K562 (cell line): Measurements from ENCODE around the gene MET. TPM values are rescaled to one million over a fixed set of nuclear protein-coding genes. Genes with fewer than 3 reads are reported as not detected.

ENCODE experiments used
- ATAC-seq: fragments of 200-7000 bp; cut with Tn5 transposase; 3 replicates; pipeline ENCODE4 v1.9.1; 2020; ENCODE audit warnings: moderate library complexity
- BruUV-seq: library from RNA; stranded (reverse); fragments of 400-500 nt; replicated peaks from 2 replicates; lab custom pipeline; 2021; lab: Mats Ljungman, UMichigan
- CTCF ChIA-PET: fragments of 300-600 bp; formaldehyde crosslinking; extraction: SDS; loops from one replicate; lab custom pipeline; 2021; ENCODE audit warnings: low intra/inter-chr PET ratio; lab: Yijun Ruan, JAX
- POLR2A ChIA-PET: fragments of 300-600, 350-650 bp; sonication (Branson Sonifier 250); formaldehyde crosslinking; extraction: SDS; loops from one replicate; lab custom pipeline; 2021; ENCODE audit warnings: antibody characterized with exemption, inconsistent platforms; lab: Yijun Ruan, JAX
- DNase-seq, 4 experiments: peaks; one replicate each; pipeline versions ENCODE4 v3.0.0 to v3.0.0-alpha.2; 2011 to 2018; ENCODE audit warnings: low spot score in 3 of 4, mixed read lengths in 3 of 4; ENCODE audit errors: extremely low read depth in 1 of 4
- FAIRE-seq: peaks from 2 replicates; lab custom pipeline; 2011; peaks lifted over from hg19 to GRCh38; lab: Jason Lieb, UNC
- H2AFZ ChIP-seq: 2 replicates; pipeline ENCODE4 v1.6.0; 2011; ENCODE audit warnings: low read depth, low read length, control low read depth, inconsistent platforms
- H3K27ac ChIP-seq: fragments of 200-600 bp; 3 replicates; pipeline ENCODE4 v1.8.0; 2011; ENCODE audit warnings: low read depth, mild to moderate bottlenecking, control low read depth, inconsistent platforms, low read length, moderate library complexity, mixed read lengths; ENCODE audit errors: extremely low read depth
- H3K27me3 ChIP-seq, 2 experiments: fragments of 300-600 bp in 1 of 2; 2 replicates in 1 of 2; 3 replicates in 1 of 2; pipeline versions ENCODE4 v1.6.0 to v1.8.0; 2011; ENCODE audit warnings: inconsistent platforms in 2 of 2, low read length in 2 of 2, mild to moderate bottlenecking in 1 of 2, mixed read lengths in 1 of 2, moderate library complexity in 1 of 2; ENCODE audit not compliant: control insufficient read depth in 2 of 2, insufficient read depth in 2 of 2
- H3K36me3 ChIP-seq: fragments of 300-600 bp; 3 replicates; pipeline ENCODE4 v1.8.0; 2011; ENCODE audit warnings: mild to moderate bottlenecking, low read length, inconsistent platforms; ENCODE audit not compliant: control insufficient read depth, insufficient read depth
- H3K4me1 ChIP-seq, 2 experiments: fragments of 200-600 bp in 1 of 2; replicated peaks in 1 of 2; 2 replicates in 1 of 2; 3 replicates in 1 of 2; pipeline versions ENCODE4 v1.5.1 to v1.8.0; 2011; ENCODE audit warnings: inconsistent platforms in 2 of 2, low read length in 2 of 2, mild to moderate bottlenecking in 1 of 2, mixed read lengths in 1 of 2, moderate library complexity in 1 of 2; ENCODE audit not compliant: control insufficient read depth in 2 of 2, insufficient read depth in 2 of 2
- H3K4me2 ChIP-seq: 2 replicates; pipeline ENCODE4 v1.6.1; 2011; ENCODE audit warnings: low read length, control low read depth, inconsistent platforms, mixed read lengths; ENCODE audit not compliant: insufficient read depth
- H3K4me3 ChIP-seq: fragments of 200-600 bp; sonication (generic), shearing (Covaris generic); 2 replicates; pipeline ENCODE4 v1.5.1; 2016; ENCODE audit warnings: control low read depth, inconsistent platforms
- H3K79me2 ChIP-seq: fragments of 200-600 bp; 3 replicates; pipeline ENCODE4 v1.8.0; 2011; ENCODE audit warnings: low read length, inconsistent platforms; ENCODE audit not compliant: control insufficient read depth, insufficient read depth
- H3K9ac ChIP-seq, 2 experiments: 2 replicates each; pipeline versions ENCODE4 v1.6.0 to v1.6.1; 2011; ENCODE audit warnings: low read depth in 2 of 2, low read length in 2 of 2, control low read depth in 1 of 2, inconsistent platforms in 1 of 2, mild to moderate bottlenecking in 1 of 2, mixed read lengths in 1 of 2; ENCODE audit not compliant: insufficient read depth in 1 of 2
- H3K9me1 ChIP-seq: one replicate; pipeline ENCODE4 v1.6.0; 2011; ENCODE audit warnings: inconsistent platforms, mild to moderate bottlenecking, low read length, moderate library complexity; ENCODE audit not compliant: control insufficient read depth, insufficient read depth
- H3K9me3 ChIP-seq: replicated peaks from 2 replicates; pipeline ENCODE4 v1.5.1; 2011; ENCODE audit warnings: low read depth, low read length, inconsistent platforms; ENCODE audit not compliant: control insufficient read depth, insufficient read depth
- H4K20me1 ChIP-seq: replicated peaks from 2 replicates; pipeline ENCODE4 v1.6.1; 2011; ENCODE audit warnings: low read length, inconsistent platforms, mixed read lengths; ENCODE audit not compliant: control insufficient read depth, insufficient read depth
- CC2D1A ChIP-seq: fragments of 450-650 bp; IDR thresholded peaks from 2 replicates; pipeline ENCODE4 v1.6.1; 2017; ENCODE audit warnings: mild to moderate bottlenecking
- CHCHD3 ChIP-seq: fragments of 250-450 bp; sonication (Bioruptor Pico); IDR thresholded peaks from 2 replicates; pipeline ENCODE4 v2.1.2; 2022; ENCODE audit warnings: mild to moderate bottlenecking
- CREM ChIP-seq: IDR thresholded peaks from 2 replicates; pipeline ENCODE4 v1.6.1; 2014; ENCODE audit warnings: antibody characterized with exemption, low read depth
- E2F4 ChIP-seq: sonication (generic); formaldehyde crosslinking; IDR thresholded peaks from 2 replicates; pipeline ENCODE4 v1.8.0; 2022; ENCODE audit warnings: mild to moderate bottlenecking, low read depth, missing genetic modification reagents
- HDAC8 ChIP-seq: fragments of 450-650 bp; IDR thresholded peaks from 2 replicates; pipeline ENCODE4 v1.6.1; 2016; ENCODE audit warnings: mild to moderate bottlenecking, missing genetic modification characterization, moderate library complexity, missing compliant biosample characterization
- LCOR ChIP-seq: sonication (generic); formaldehyde crosslinking; IDR thresholded peaks from 2 replicates; pipeline ENCODE4 v1.8.0; 2022; ENCODE audit warnings: mild to moderate bottlenecking, missing genetic modification reagents
- NCOA1 ChIP-seq: fragments of 450-650 bp; IDR thresholded peaks from 2 replicates; pipeline ENCODE4 v1.6.1; 2016; ENCODE audit warnings: low read depth
- NCOA4 ChIP-seq: fragments of 450-650 bp; IDR thresholded peaks from 2 replicates; pipeline ENCODE4 v1.6.1; 2018; ENCODE audit warnings: mild to moderate bottlenecking; ENCODE audit not compliant: partially characterized antibody
- RBM14 ChIP-seq: fragments of 200-400 bp; formaldehyde crosslinking; IDR thresholded peaks from 2 replicates; pipeline ENCODE4 v1.6.1; 2018; ENCODE audit warnings: low read depth, mild to moderate bottlenecking, low read length, moderate library complexity, borderline replicate concordance; ENCODE audit not compliant: insufficient read depth
- ZC3H8 ChIP-seq: fragments of 450-650 bp; IDR thresholded peaks from 2 replicates; pipeline ENCODE4 v1.6.1; 2017
- ZKSCAN1 ChIP-seq: fragments of 150-350 bp; IDR thresholded peaks from 2 replicates; pipeline ENCODE4 v1.6.1; 2016; ENCODE audit warnings: low read depth, low read length
- ZNF146 ChIP-seq: IDR thresholded peaks from one replicate; pipeline ENCODE4 v1.6.1; 2018; ENCODE audit warnings: missing compliant biosample characterization; ENCODE audit not compliant: unreplicated experiment
- ZNF184 ChIP-seq: sonication (generic); formaldehyde crosslinking; IDR thresholded peaks from 2 replicates; pipeline ENCODE4 v1.5.0; 2020; ENCODE audit warnings: missing genetic modification reagents
- ZNF197 ChIP-seq: fragments of 200-800 bp; sonication (Bioruptor generic); IDR thresholded peaks from 2 replicates; pipeline ENCODE4 v1.6.1; 2016; ENCODE audit warnings: low read depth, missing genetic modification characterization, missing compliant biosample characterization
- ZNF717 ChIP-seq: fragments of 250-450 bp; sonication (Bioruptor Pico); IDR thresholded peaks from 2 replicates; pipeline ENCODE4 v1.5.0; 2021
- WGBS: fragments of 100-300 bp; shearing (Covaris generic); methylation state at CpG from one replicate; pipeline ENCODE4 v1.1.6; 2016; ENCODE audit warnings: low coverage, mixed read lengths; ENCODE audit not compliant: insufficient coverage; ENCODE audit errors: missing lambda C conversion rate; 5-methylcytosine and 5-hydroxymethylcytosine counted together
- in situ Hi-C: fragments of 300-500 bp; cut with MboI; formaldehyde crosslinking; loops from 4 replicates; pipeline ENCODE4 v1.15.0; 2018; ENCODE audit warnings: inconsistent platforms, mixed read lengths
- intact Hi-C: fragments of 100-400 bp; cut with micrococcal nuclease; formaldehyde crosslinking; loops from 2 replicates; pipeline ENCODE4 v1.14.2; 2022
- polyA plus RNA-seq, 8 experiments: library from polyadenylated mRNA; depleted of rRNA in 4 of 8; stranded (reverse) in 5 of 8; unstranded in 3 of 8; fragments of >200 nt; fragmentation: Nextera tagmentation in 2 of 8; fragmentation: Illumina TruSeq in 1 of 8; extraction: Ambion mirVana in 2 of 8; extraction: Trizol in 1 of 8; gene quantifications; 2 replicates each; pipeline versions ENCODE4 v1.2.1 to v1.2.3, GENCODE V29; 2011 to 2014; ENCODE audit warnings: inconsistent platforms in 1 of 8, missing spikeins in 1 of 8
- total RNA-seq, 7 experiments: library from RNA; depleted of rRNA in 6 of 7; stranded (reverse); fragments of >200 nt in 6 of 7; fragmentation: Illumina TruSeq in 2 of 7; extraction: Trizol in 2 of 7; gene quantifications; 2 replicates each; pipeline versions ENCODE4 v1.2.1 to v1.2.3, GENCODE V29; 2011 to 2021; ENCODE audit warnings: low replicate concordance in 1 of 7
- TF ChIP-seq, protein P1 (sequence below): IDR thresholded peaks from 2 replicates; pipeline ENCODE4 v1.6.1; 2011; ENCODE audit not compliant: insufficient read length; ENCODE audit errors: extremely low read depth
- TF ChIP-seq, protein P2 (sequence below), 2 experiments: IDR thresholded peaks in 1 of 2; conservative IDR thresholded peaks in 1 of 2; 2 replicates each; pipeline ENCODE4 v1.6.1; 2016; ENCODE audit warnings: low read depth in 2 of 2, mild to moderate bottlenecking in 1 of 2, missing compliant biosample characterization in 1 of 2, missing genetic modification characterization in 1 of 2, moderate library complexity in 1 of 2
- TF ChIP-seq, protein P3 (sequence below): fragments of 250-450 bp; sonication (Bioruptor Pico); IDR thresholded peaks from 2 replicates; pipeline ENCODE4 v1.8.0; 2021; ENCODE audit warnings: mild to moderate bottlenecking, moderate library complexity

MET gene
- total and polyA plus RNA-seq, 9 of the 15 experiments (the other 6 are each of a cell fraction or from before 2014, with no cell fraction given): 0.84 to 2.4 (median 1.1) TPM

DNA sequence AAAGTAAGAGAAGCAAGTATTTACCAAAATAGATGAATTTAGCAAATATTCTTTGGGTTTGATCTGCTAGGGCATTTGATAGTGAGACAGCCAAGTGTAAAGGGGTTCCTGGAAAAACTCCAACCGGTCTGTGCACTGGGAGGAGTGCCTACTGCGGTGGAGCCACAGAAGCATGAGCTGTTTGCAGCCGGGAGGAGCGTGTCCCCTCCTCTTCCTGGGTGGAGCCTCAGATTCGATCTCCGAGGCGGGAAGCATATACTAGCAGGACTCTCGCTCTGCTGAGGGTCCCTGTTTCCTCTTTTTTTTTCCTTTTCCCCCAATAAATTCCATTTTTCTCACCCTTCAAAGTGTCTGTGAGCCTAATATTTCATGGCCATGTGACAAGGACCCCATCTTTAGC is 45.1 kb upstream of the MET start:
- under 1% methylated on average over 8 of the region's 8 CpGs for WGBS
- BruUV-seq: no TSS peak
- intact Hi-C loops: no loop called here
- Histone ChIP-seq H4K20me1 (no peaks in the 10 kb centered on the region), H3K4me2 (peak overlapping the region; percentile 59), H3K27me3 (peaks cover 0 to 2% of the 10 kb centered on the region in 2 experiments; a peak in 3 of 5 replicates), H3K27ac (no peak overlapping the region), H3K9me1 (no peaks in the 10 kb centered on the region), H3K36me3 (no peaks in the 10 kb centered on the region), H2AFZ (peak overlapping the region; percentile 61), H3K9ac (no peak overlapping the region), H3K9me3 (no peaks in the 10 kb centered on the region), H3K79me2 (no peaks in the 10 kb centered on the region), H3K4me1 (peaks cover 0 to 8% of the 10 kb centered on the region in 2 experiments; a peak in 1 of 5 replicates), H3K4me3 (no peak overlapping the region)
- ATAC-seq (peak; percentile 87), DNase-seq (peak in 2 of 4 experiments; percentile 32 to 41), FAIRE-seq (peak; percentile 49)
- ChIA-PET POLR2A (interaction anchor here (0.6 to 1.2 kb wide), 4 partner anchors 17 to 193 kb away, joined by 3 to 5 read pairs (median 4); no protein-coding TSS in a partner anchor), CTCF (no interaction called here)
- in situ Hi-C loops: no loop called here
- TF ChIP-seq, protein P1, sequence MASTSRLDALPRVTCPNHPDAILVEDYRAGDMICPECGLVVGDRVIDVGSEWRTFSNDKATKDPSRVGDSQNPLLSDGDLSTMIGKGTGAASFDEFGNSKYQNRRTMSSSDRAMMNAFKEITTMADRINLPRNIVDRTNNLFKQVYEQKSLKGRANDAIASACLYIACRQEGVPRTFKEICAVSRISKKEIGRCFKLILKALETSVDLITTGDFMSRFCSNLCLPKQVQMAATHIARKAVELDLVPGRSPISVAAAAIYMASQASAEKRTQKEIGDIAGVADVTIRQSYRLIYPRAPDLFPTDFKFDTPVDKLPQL: no peak
- TF ChIP-seq CHCHD3 (CRISPR knock-in tag): no peak
- TF ChIP-seq, protein P2, sequence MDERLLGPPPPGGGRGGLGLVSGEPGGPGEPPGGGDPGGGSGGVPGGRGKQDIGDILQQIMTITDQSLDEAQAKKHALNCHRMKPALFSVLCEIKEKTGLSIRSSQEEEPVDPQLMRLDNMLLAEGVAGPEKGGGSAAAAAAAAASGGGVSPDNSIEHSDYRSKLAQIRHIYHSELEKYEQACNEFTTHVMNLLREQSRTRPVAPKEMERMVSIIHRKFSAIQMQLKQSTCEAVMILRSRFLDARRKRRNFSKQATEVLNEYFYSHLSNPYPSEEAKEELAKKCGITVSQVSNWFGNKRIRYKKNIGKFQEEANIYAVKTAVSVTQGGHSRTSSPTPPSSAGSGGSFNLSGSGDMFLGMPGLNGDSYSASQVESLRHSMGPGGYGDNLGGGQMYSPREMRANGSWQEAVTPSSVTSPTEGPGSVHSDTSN (CRISPR knock-in tag; IDR thresholded peaks at IDR 0.05; ENCODE audit: low read depth): no peak
- TF ChIP-seq, protein P2 (tag; conservative IDR thresholded peaks at IDR 0.05; ENCODE audit: low read depth): no peak
- TF ChIP-seq ZNF717 (CRISPR knock-in tag): no peak
- TF ChIP-seq ZKSCAN1: no peak
- no peak for TF ChIP-seq CC2D1A
- TF ChIP-seq ZNF197 (CRISPR knock-in tag): no peak
- no peak for TF ChIP-seq NCOA1
- TF ChIP-seq ZNF184 (CRISPR knock-in tag): no peak
- no peak for TF ChIP-seq ZNF146 (CRISPR knock-in tag)
- TF ChIP-seq ZC3H8: no peak
- no peak for TF ChIP-seq HDAC8 (tag)
- no peak for TF ChIP-seq RBM14
- TF ChIP-seq CREM: no peak
- TF ChIP-seq, protein P3, sequence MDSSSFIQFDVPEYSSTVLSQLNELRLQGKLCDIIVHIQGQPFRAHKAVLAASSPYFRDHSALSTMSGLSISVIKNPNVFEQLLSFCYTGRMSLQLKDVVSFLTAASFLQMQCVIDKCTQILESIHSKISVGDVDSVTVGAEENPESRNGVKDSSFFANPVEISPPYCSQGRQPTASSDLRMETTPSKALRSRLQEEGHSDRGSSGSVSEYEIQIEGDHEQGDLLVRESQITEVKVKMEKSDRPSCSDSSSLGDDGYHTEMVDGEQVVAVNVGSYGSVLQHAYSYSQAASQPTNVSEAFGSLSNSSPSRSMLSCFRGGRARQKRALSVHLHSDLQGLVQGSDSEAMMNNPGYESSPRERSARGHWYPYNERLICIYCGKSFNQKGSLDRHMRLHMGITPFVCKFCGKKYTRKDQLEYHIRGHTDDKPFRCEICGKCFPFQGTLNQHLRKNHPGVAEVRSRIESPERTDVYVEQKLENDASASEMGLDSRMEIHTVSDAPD (CRISPR knock-in tag): no peak
- no peak for TF ChIP-seq E2F4 (CRISPR knock-in tag)
- TF ChIP-seq LCOR (CRISPR knock-in tag): no peak
- TF ChIP-seq NCOA4: no peak
